Calu3 (cell line): ENCODE results near the gene SLMAP. TPM values are rescaled to one million over a fixed set of nuclear protein-coding genes. Genes with fewer than 3 reads are reported as not detected.

Experiments
- BruUV-seq: library from RNA; stranded (reverse); fragments of 400-500 nt; replicated peaks from 2 replicates; lab custom pipeline; 2021; lab: Mats Ljungman, UMichigan
- CTCF ChIA-PET: fragments of 300-600 bp; sonication (Branson Sonifier 250); formaldehyde crosslinking; loops from one replicate; lab custom pipeline; 2022; ENCODE audit warnings: antibody characterized with exemption; lab: Charles Lee
- DNase-seq: peaks from one replicate; pipeline ENCODE4 v3.0.0; 2022
- H3K27ac Mint-ChIP-seq: one replicate; pipeline ENCODE4 v1.8.0; 2022; ENCODE audit warnings: mixed read lengths; ENCODE audit not compliant: unreplicated experiment
- H3K27me3 Mint-ChIP-seq: one replicate; pipeline ENCODE4 v1.8.0; 2022; ENCODE audit warnings: mixed read lengths; ENCODE audit not compliant: unreplicated experiment
- H3K36me3 Mint-ChIP-seq: one replicate; pipeline ENCODE4 v1.8.0; 2022; ENCODE audit warnings: mild to moderate bottlenecking, moderate library complexity, mixed read lengths; ENCODE audit not compliant: insufficient read depth, unreplicated experiment
- H3K4me1 Mint-ChIP-seq: one replicate; pipeline ENCODE4 v1.8.0; 2022; ENCODE audit warnings: mild to moderate bottlenecking, low read depth, mixed read lengths; ENCODE audit not compliant: unreplicated experiment
- H3K4me3 Mint-ChIP-seq: one replicate; pipeline ENCODE4 v1.8.0; 2022; ENCODE audit warnings: mild to moderate bottlenecking, low read depth, moderate library complexity, mixed read lengths; ENCODE audit not compliant: unreplicated experiment
- H3K9me3 Mint-ChIP-seq: one replicate; pipeline ENCODE4 v1.8.0; 2022; ENCODE audit warnings: low read depth, mixed read lengths; ENCODE audit not compliant: unreplicated experiment
- intact Hi-C: fragments of 100-400 bp; cut with micrococcal nuclease; formaldehyde crosslinking; loops from one replicate; pipeline ENCODE4 v1.10.0; 2022; ENCODE audit not compliant: unreplicated experiment
- total RNA-seq: library from RNA; stranded (reverse); gene quantifications from 2 replicates; pipeline ENCODE4 v1.2.3, GENCODE V29; 2022
- TF ChIP-seq, protein P1 (sequence below): fragments of 200-600 bp; IDR thresholded peaks from one replicate; pipeline ENCODE4 v1.8.0; 2022; ENCODE audit warnings: antibody characterized with exemption; ENCODE audit not compliant: unreplicated experiment

Gene SLMAP
- total RNA-seq, 1 experiment from 2014 or later = 114 TPM

- CTCF ChIA-PET = interaction anchor here (0.8 kb wide), 1 partner anchor 17 kb away, joined by 3 read pairs; no protein-coding TSS in a partner anchor
Measured at GRCh38 chr3:57810048-57810447, 53.9 kb downstream of the SLMAP start.

DNA sequence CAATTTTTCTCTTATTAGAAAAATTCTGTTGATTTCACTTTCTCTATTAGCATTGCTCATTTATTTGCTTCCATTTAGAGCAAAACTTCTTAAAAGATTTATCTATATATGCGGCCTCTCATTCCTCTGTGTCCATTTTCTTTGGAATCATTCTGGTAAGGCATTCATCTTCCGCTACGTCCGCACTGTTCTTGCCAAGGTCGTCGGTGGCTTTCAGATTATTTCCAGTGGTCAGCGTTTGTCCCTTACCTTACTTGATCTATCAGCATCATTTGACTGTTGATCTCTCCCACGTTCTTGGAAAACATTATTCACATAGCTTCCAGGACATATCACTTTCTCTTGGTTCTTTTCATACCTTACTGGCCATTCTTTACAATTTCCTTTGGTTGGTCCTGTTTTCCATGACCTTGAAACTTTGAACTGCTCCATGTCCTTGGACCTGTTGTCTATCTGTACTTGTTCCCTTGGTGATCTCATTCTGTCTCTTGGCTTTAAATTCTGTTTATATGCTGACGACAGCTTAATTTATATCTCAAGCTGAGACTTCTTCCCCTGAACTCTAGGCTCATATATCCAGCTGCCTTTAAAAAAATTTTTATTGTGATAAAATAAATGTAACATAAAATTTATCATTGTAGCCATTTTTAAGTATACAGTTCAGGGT is 54.5 kb downstream of the SLMAP start:
- no peak overlapping the region for H3K27ac Mint-ChIP-seq
- H3K4me3 Mint-ChIP-seq = no peak overlapping the region
- intact Hi-C loops = no loop called here
- BruUV-seq = no TSS peak
- H3K9me3 Mint-ChIP-seq = no peaks in the 10 kb centered on the region
- no peaks in the 10 kb centered on the region for H3K27me3 Mint-ChIP-seq
- CTCF ChIA-PET = no interaction called here
- peaks cover 10% of the 10 kb centered on the region for H3K36me3 Mint-ChIP-seq
- no peak for DNase-seq
- TF ChIP-seq, protein P1, sequence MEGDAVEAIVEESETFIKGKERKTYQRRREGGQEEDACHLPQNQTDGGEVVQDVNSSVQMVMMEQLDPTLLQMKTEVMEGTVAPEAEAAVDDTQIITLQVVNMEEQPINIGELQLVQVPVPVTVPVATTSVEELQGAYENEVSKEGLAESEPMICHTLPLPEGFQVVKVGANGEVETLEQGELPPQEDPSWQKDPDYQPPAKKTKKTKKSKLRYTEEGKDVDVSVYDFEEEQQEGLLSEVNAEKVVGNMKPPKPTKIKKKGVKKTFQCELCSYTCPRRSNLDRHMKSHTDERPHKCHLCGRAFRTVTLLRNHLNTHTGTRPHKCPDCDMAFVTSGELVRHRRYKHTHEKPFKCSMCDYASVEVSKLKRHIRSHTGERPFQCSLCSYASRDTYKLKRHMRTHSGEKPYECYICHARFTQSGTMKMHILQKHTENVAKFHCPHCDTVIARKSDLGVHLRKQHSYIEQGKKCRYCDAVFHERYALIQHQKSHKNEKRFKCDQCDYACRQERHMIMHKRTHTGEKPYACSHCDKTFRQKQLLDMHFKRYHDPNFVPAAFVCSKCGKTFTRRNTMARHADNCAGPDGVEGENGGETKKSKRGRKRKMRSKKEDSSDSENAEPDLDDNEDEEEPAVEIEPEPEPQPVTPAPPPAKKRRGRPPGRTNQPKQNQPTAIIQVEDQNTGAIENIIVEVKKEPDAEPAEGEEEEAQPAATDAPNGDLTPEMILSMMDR = no peak
- H3K4me1 Mint-ChIP-seq = peaks cover 29% of the 10 kb centered on the region

More at GRCh38 chr3:57810048-57810447, 53.9 kb downstream of the SLMAP start:
- Mint-ChIP-seq H3K36me3 (peaks cover 13% of the 10 kb centered on the region), H3K27ac (no peak overlapping the region), H3K4me1 (peaks cover 35% of the 10 kb centered on the region), H3K27me3 (no peaks in the 10 kb centered on the region), H3K9me3 (no peaks in the 10 kb centered on the region), H3K4me3 (no peak overlapping the region)
- no TSS peak for BruUV-seq
- TF ChIP-seq, protein P1 = no peak
- intact Hi-C loops = no loop called here
- no peak for DNase-seq

GRCh38 chr3:57815036-57815435 is 58.9 kb downstream of the SLMAP start:
- TF ChIP-seq, protein P1 = no peak
- Mint-ChIP-seq H3K27ac (no peak overlapping the region), H3K36me3 (peaks cover 2% of the 10 kb centered on the region), H3K27me3 (no peaks in the 10 kb centered on the region), H3K4me3 (no peak overlapping the region), H3K9me3 (no peaks in the 10 kb centered on the region), H3K4me1 (peaks cover 13% of the 10 kb centered on the region)
- intact Hi-C loops = no loop called here
- CTCF ChIA-PET = no interaction called here
- DNase-seq = no peak
- no TSS peak for BruUV-seq

GRCh38 chr3:57816471-57817095 is 60.5 kb downstream of the SLMAP start:
- Mint-ChIP-seq H3K36me3 (no peaks in the 10 kb centered on the region), H3K27ac (no peak overlapping the region), H3K4me1 (peaks cover 15% of the 10 kb centered on the region), H3K27me3 (no peaks in the 10 kb centered on the region), H3K9me3 (no peaks in the 10 kb centered on the region), H3K4me3 (no peak overlapping the region)
- TF ChIP-seq, protein P1 = no peak
- DNase-seq = no peak
- BruUV-seq = no TSS peak
- CTCF ChIA-PET = interaction anchor here (0.6 kb wide), 2 partner anchors 57 to 217 kb away, joined by 3 to 4 read pairs; no protein-coding TSS in a partner anchor
- intact Hi-C loops = no loop called here
